BLaER1 (cell line): ENCODE data around the gene KCNC3.
A peak's percentile ranks its signal among the peaks of the same experiment; 100 is the strongest.

ENCODE experiments used
- H3K27ac ChIP-seq: shearing (Covaris generic); formaldehyde crosslinking; 2 replicates; pipeline ENCODE4 v1.8.1; 2022
- H3K27me3 ChIP-seq: shearing (Covaris generic); formaldehyde crosslinking; 2 replicates; pipeline ENCODE4 v1.8.1; 2022
- H3K36me3 ChIP-seq: shearing (Covaris generic); formaldehyde crosslinking; 2 replicates; pipeline ENCODE4 v1.8.1; 2022
- H3K4me1 ChIP-seq: shearing (Covaris generic); formaldehyde crosslinking; 2 replicates; pipeline ENCODE4 v1.8.1; 2022
- H3K4me2 ChIP-seq: shearing (Covaris generic); formaldehyde crosslinking; 2 replicates; pipeline ENCODE4 v1.8.1; 2022
- H3K4me3 ChIP-seq: shearing (Covaris generic); formaldehyde crosslinking; 2 replicates; pipeline ENCODE4 v1.8.1; 2022
- H3K9ac ChIP-seq: shearing (Covaris generic); formaldehyde crosslinking; 2 replicates; pipeline ENCODE4 v1.8.1; 2022
- H3K9me3 ChIP-seq: shearing (Covaris generic); formaldehyde crosslinking; 2 replicates; pipeline ENCODE4 v1.8.1; 2022
- H4K20me1 ChIP-seq: shearing (Covaris generic); formaldehyde crosslinking; 2 replicates; pipeline ENCODE4 v1.8.1; 2022
- Cebpa-rat ChIP-seq: shearing (Covaris generic); IDR thresholded peaks from 2 replicates; pipeline ENCODE4 v1.8.1; 2022

KCNC3 gene

GRCh38 chr19:50329146-50329925, at the start of gene KCNC3:
Gene KCNC3, minus strand, starts transcription at chr19:50329377. Its CDS starts 295 bp downstream, at chr19:50329082.
- no peak within 1 kb of the TSS for H3K27ac ChIP-seq
- no peak within 1 kb of the TSS for H3K9ac ChIP-seq
- peaks cover 21% of the 10 kb centered on the region for H3K9me3 ChIP-seq
- no peaks in the 10 kb centered on the region for H3K36me3 ChIP-seq
- H3K4me3 ChIP-seq: 0 out of 2 replicates have a peak within 1 kb of the TSS, but pooled peaks have one; percentile 59
- peak within 1 kb of the TSS; percentile 76 for H3K4me2 ChIP-seq
- H3K27me3 ChIP-seq: peaks cover 67% of the 10 kb centered on the region
- peaks cover 36% of the 10 kb centered on the region for H3K4me1 ChIP-seq
- TF ChIP-seq Cebpa-rat: no peak
- peaks cover 6% of the 10 kb centered on the region; the same call in 1 of the 2 replicates for H4K20me1 ChIP-seq

- Histone ChIP-seq H3K27ac (no peak overlapping the region), H3K27me3 (no peaks in the 10 kb centered on the region), H3K4me2 (no peak overlapping the region), H3K36me3 (peaks cover 62% of the 10 kb centered on the region), H3K9me3 (no peaks in the 10 kb centered on the region), H3K4me1 (peaks cover 30% of the 10 kb centered on the region), H4K20me1 (peaks cover 42% of the 10 kb centered on the region), H3K4me3 (no peak overlapping the region), H3K9ac (no peak overlapping the region)
- TF ChIP-seq Cebpa-rat: no peak
Measured at GRCh38 chr19:50378863-50379236, 49.7 kb upstream of the KCNC3 start.

- no peak overlapping the region for H3K27ac ChIP-seq
- no peak for TF ChIP-seq Cebpa-rat
- no peak overlapping the region for H3K4me2 ChIP-seq
- H3K36me3 ChIP-seq: peaks cover 61% of the 10 kb centered on the region
- H3K27me3 ChIP-seq: no peaks in the 10 kb centered on the region
- peaks cover 29% of the 10 kb centered on the region for H3K4me1 ChIP-seq
- H4K20me1 ChIP-seq: peaks cover 42% of the 10 kb centered on the region
- H3K9me3 ChIP-seq: no peaks in the 10 kb centered on the region
- no peak overlapping the region for H3K9ac ChIP-seq
- H3K4me3 ChIP-seq: no peak overlapping the region
Measured at GRCh38 chr19:50378169-50378862, 49.1 kb upstream of the KCNC3 start.

- Histone ChIP-seq H4K20me1 (peaks cover 42% of the 10 kb centered on the region), H3K9me3 (no peaks in the 10 kb centered on the region), H3K4me3 (no peak overlapping the region), H3K4me1 (peaks cover 33% of the 10 kb centered on the region), H3K4me2 (peak overlapping the region; percentile 9; the same call in 1 of the 2 replicates), H3K9ac (no peak overlapping the region), H3K27me3 (no peaks in the 10 kb centered on the region), H3K27ac (no peak overlapping the region), H3K36me3 (peaks cover 53% of the 10 kb centered on the region)
- TF ChIP-seq Cebpa-rat: no peak
Measured at GRCh38 chr19:50377517-50377916, 48.3 kb upstream of the KCNC3 start.

DNA sequence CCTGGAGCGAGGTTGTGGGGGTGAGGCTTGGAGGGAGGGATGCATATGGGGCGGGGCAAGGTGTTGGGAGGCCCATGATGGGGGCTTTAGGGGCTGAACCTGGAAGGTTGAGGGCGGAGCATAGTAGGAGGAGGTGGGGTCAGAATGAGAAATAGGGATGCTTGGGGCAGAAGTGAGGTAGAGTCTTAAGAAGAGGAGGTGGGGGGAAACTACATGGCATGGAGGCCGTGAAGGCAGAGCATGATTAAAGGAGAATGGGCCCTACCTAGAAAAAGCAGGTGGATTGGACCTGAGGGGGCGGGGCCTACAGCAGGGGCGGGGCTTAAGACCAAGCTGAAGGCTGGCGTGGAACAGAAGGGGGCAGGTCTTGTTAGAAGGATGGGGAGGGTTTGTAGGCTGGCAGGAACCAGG, 47.9 kb upstream of the KCNC3 start:
- Histone ChIP-seq H3K4me3 (no peak overlapping the region), H3K27ac (no peak overlapping the region), H3K4me2 (peak overlapping the region; percentile 9; the same call in 1 of the 2 replicates), H3K9me3 (no peaks in the 10 kb centered on the region), H3K36me3 (peaks cover 48% of the 10 kb centered on the region), H3K9ac (no peak overlapping the region), H3K27me3 (no peaks in the 10 kb centered on the region), H3K4me1 (peaks cover 38% of the 10 kb centered on the region), H4K20me1 (peaks cover 42% of the 10 kb centered on the region)
- TF ChIP-seq Cebpa-rat: no peak

- H3K4me3 ChIP-seq: peak within 1 kb of the TSS; percentile 81
Measured at GRCh38 chr19:50376166-50377050, 47.2 kb upstream of the KCNC3 start, which contains the start of gene NR1H2. Gene NR1H2, plus strand, starts transcription at chr19:50376457. Its CDS starts 1,149 bp downstream, at chr19:50377606.

DNA sequence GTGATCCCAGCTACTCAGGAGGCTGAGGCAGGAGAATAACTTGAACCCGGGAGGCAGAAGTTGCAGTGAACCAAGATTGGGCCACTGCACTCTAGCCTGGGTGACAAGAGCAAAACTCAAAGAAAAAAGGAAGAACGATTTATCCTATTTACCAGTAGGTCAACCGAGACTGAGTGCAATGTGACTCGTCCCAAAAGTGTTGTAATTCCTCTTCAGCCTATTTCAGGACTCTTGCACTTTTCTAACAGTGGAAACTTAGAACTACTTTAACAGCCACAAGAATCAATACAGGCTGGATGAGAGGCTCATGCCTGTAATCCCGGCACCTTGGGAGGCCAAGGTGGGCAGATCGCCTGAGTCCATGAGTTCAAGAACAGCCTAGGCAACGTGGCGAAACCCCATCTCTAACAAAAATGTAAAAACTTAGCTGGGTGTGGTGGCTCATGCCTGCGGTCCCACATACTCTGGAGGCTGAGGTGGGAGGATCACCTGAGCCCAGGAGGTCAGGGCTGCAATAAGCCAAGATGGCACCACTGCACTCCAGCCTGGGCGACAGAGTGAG, 42.8 kb upstream of the KCNC3 start:
- Histone ChIP-seq H3K9me3 (no peaks in the 10 kb centered on the region), H3K9ac (no peak overlapping the region)
- TF ChIP-seq Cebpa-rat: no peak

More at GRCh38 chr19:50376166-50377050, 47.2 kb upstream of the KCNC3 start, which contains the start of gene NR1H2:
- H3K9me3 ChIP-seq: no peaks in the 10 kb centered on the region
- TF ChIP-seq Cebpa-rat: no peak
- H3K27me3 ChIP-seq: no peaks in the 10 kb centered on the region
- peak within 1 kb of the TSS; percentile 65 for H3K4me2 ChIP-seq
- H3K4me1 ChIP-seq: peaks cover 41% of the 10 kb centered on the region
- peaks cover 42% of the 10 kb centered on the region for H3K36me3 ChIP-seq
- peak within 1 kb of the TSS; percentile 91 for H3K9ac ChIP-seq
- H4K20me1 ChIP-seq: peaks cover 42% of the 10 kb centered on the region
- H3K27ac ChIP-seq: peak within 1 kb of the TSS; percentile 95

DNA sequence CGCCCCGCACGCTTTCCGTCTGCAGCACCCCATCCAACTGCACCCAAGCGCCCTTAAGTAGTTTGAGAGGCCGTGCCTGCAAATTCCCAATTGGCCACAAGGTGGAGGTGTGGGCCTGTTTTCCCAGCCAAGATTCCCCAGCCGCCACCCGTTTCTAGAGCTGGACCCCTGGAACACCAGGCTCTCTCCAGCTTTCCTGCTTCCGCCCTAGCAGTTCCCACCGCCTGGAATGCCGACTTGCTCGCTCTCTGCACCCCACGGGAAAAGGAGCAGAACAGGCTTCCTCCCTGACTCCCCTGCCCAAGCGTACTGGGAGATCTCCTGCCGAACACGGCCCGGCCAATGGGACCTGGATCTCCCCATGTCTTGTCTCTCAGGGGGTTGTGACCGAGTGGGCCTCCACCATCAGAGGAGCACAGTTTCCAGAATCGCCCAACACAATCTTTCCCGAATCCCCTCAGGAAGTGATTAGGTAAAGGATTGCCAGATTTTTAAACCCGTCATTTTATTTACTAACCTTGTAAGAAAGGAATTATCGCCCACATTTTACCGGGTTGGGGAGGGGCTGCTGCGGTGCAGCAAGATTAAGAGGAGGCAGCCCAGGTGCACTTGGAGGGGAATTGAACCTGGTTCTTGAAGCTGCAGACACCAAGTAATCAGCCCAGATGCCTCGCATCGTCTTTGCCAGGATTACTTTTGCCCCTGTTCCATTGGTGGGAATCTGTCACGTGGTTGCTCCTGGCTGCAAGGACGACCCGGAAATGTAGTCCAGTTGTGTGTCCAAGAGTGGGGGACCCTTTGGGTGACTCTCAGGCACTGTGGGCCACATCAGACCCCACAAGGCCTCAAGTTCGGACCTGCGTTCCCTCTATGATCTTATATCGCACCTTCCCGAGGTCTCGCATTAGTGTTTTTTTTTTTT, 39.7 kb upstream of the KCNC3 start:
- Histone ChIP-seq H3K36me3 (no peaks in the 10 kb centered on the region), H3K4me3 (peak overlapping the region; percentile 73), H3K9me3 (peaks cover 2% of the 10 kb centered on the region; the same call in 1 of the 2 replicates), H3K9ac (peak overlapping the region; percentile 82), H3K4me2 (peak overlapping the region; percentile 92), H3K27me3 (no peaks in the 10 kb centered on the region), H3K27ac (peak overlapping the region; percentile 79), H4K20me1 (no peaks in the 10 kb centered on the region), H3K4me1 (peaks cover 71% of the 10 kb centered on the region)
- TF ChIP-seq Cebpa-rat: no peak

More for the DNA sequence above, 42.8 kb upstream of the KCNC3 start:
- Histone ChIP-seq H4K20me1 (peaks cover under 1% of the 10 kb centered on the region; the same call in 1 of the 2 replicates), H3K36me3 (no peaks in the 10 kb centered on the region), H3K4me2 (0 out of 2 replicates have a peak overlapping the region, but pooled peaks have one; percentile 2), H3K27me3 (no peaks in the 10 kb centered on the region), H3K4me3 (no peak overlapping the region), H3K4me1 (peaks cover 65% of the 10 kb centered on the region), H3K27ac (no peak overlapping the region)
